ENCODE data around the gene RELL2. TPM values are rescaled to one million over a fixed set of nuclear protein-coding genes. Genes with fewer than 3 reads are reported as not detected.

The RELL2 gene
- total RNA-seq, 4 donors from 2014 or later = 8.0 to 13.2 (median 10.6) TPM

GRCh38 chr5:141598391-141599345 is 38.1 kb upstream of the RELL2 start:
- H3K27ac ChIP-seq = peak overlapping the region in 2 of 4 donors; percentile 7 to 25
- no peaks in the 10 kb centered on the region for H3K9me3 ChIP-seq
- H3K36me3 ChIP-seq = no peaks in the 10 kb centered on the region
- no peak overlapping the region for H3K4me3 ChIP-seq
- peaks cover 0 to 4% (median 3%) of the 10 kb centered on the region in 4 donors for H3K4me1 ChIP-seq
- no peaks in the 10 kb centered on the region for H3K27me3 ChIP-seq
- TF ChIP-seq CTCF (IDR thresholded peaks at IDR 0.05) (no peak), POLR2A (IDR thresholded peaks at IDR 0.05) (no peak)
- no peak for DNase-seq

GRCh38 chr5:141602606-141603005 is 34.2 kb upstream of the RELL2 start:
- no peak for TF ChIP-seq CTCF (IDR thresholded peaks at IDR 0.05)
- TF ChIP-seq POLR2A (IDR thresholded peaks at IDR 0.05) = no peak
- H3K27ac ChIP-seq = peak overlapping the region in 1 of 4 donors; percentile 13
- H3K27me3 ChIP-seq = no peaks in the 10 kb centered on the region
- no peak for DNase-seq
- no peaks in the 10 kb centered on the region for H3K36me3 ChIP-seq
- H3K9me3 ChIP-seq = no peaks in the 10 kb centered on the region
- H3K4me3 ChIP-seq = no peak overlapping the region
- peaks cover 0 to 26% (median 14%) of the 10 kb centered on the region in 4 donors for H3K4me1 ChIP-seq

GRCh38 chr5:141603923-141604717 is 32.7 kb upstream of the RELL2 start:
- H3K9me3 ChIP-seq = no peaks in the 10 kb centered on the region
- H3K36me3 ChIP-seq = no peaks in the 10 kb centered on the region
- no peak overlapping the region for H3K4me3 ChIP-seq
- peak in 2 of 3 donors; percentile 47 to 78 for DNase-seq
- no peak for TF ChIP-seq POLR2A (IDR thresholded peaks at IDR 0.05)
- TF ChIP-seq CTCF (IDR thresholded peaks at IDR 0.05) = no peak
- H3K4me1 ChIP-seq = peaks cover 0 to 37% (median 14%) of the 10 kb centered on the region in 4 donors
- no peaks in the 10 kb centered on the region for H3K27me3 ChIP-seq
- peak overlapping the region; percentile 46 to 72 (median 58) for H3K27ac ChIP-seq

GRCh38 chr5:141605523-141606277 is 31.1 kb upstream of the RELL2 start:
- TF ChIP-seq CTCF (IDR thresholded peaks at IDR 0.05) = no peak
- no peak for TF ChIP-seq POLR2A (IDR thresholded peaks at IDR 0.05)
- Histone ChIP-seq H3K36me3 (no peaks in the 10 kb centered on the region), H3K27me3 (no peaks in the 10 kb centered on the region), H3K27ac (peak overlapping the region; percentile 47 to 73 (median 68)), H3K9me3 (no peaks in the 10 kb centered on the region), H3K4me1 (peaks cover 0 to 46% (median 15%) of the 10 kb centered on the region in 4 donors), H3K4me3 (no peak overlapping the region)
- DNase-seq = peak in 2 of 3 donors; percentile 87 to 90

GRCh38 chr5:141608046-141608445 is 28.8 kb upstream of the RELL2 start:
- no peaks in the 10 kb centered on the region for H3K9me3 ChIP-seq
- no peak for DNase-seq
- H3K27me3 ChIP-seq = no peaks in the 10 kb centered on the region
- H3K4me1 ChIP-seq = peaks cover 0 to 46% (median 13%) of the 10 kb centered on the region in 4 donors
- H3K36me3 ChIP-seq = no peaks in the 10 kb centered on the region
- no peak overlapping the region for H3K4me3 ChIP-seq
- peak overlapping the region; percentile 32 to 63 (median 36) for H3K27ac ChIP-seq
- TF ChIP-seq CTCF (IDR thresholded peaks at IDR 0.05) (no peak), POLR2A (IDR thresholded peaks at IDR 0.05) (no peak)
